HG02884 (cell line): Measurements from ENCODE around the gene RALGAPA2.

Experiments used
- ATAC-seq: cut with Tn5 transposase; IDR thresholded peaks from one replicate; pipeline ENCODE4 v1.9.1; 2021; ENCODE audit warnings: mild to moderate bottlenecking, moderate library complexity; ENCODE audit not compliant: unreplicated experiment

Gene RALGAPA2

DNA sequence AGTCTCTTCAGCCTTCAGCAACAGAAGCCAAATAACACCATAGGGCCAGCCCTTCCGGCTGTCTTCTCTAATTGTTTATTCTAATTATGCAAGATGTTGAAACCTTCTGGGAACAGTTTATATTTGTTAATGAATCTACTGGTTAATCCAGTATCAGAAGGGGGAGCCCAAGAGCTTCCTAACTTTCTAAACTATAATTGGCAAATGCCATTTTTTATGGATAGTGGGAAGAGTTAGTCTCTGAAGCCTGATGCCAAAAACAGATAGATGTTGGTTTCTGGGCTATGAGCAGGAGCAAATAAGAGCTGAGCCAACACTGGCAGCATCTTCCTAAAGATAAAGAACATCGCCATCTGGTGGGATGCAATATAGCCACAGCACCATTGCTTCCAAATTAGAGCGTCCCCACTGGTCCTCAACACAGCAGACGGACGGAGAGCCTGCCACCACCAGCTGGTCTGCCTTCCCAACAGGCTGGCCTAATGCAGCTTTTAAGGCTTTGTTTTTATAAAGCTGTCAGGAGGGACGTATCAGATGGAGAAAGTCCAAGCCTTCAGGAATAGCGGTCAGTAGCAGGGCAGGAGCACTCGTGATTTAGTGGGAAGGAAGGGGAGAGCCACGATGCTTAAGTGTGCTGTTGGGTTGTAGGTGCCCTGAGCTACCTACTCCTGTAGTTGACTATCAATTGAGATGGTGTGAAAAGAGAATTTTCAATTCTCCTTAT is 118.8 kb downstream of the RALGAPA2 start:
- no peak for ATAC-seq

DNA sequence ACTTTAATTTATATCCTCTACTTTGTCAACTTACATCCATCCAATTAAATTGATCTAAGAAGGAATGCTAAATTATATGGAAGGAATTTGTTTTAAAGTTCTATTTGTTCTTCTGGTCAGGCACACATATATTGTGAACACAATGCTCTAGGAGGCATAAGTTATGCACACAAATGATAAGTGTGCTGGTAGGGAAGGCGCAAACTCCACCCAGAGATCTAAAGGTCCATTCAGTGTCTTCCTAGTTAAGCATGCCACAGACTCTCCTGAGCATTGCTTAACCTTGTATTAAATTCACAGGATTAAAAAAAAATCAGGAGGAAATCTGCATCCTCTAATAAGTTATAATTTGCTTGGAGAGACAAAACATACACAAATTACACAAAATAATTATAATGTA is 127.3 kb downstream of the RALGAPA2 start:
- no peak for ATAC-seq

DNA sequence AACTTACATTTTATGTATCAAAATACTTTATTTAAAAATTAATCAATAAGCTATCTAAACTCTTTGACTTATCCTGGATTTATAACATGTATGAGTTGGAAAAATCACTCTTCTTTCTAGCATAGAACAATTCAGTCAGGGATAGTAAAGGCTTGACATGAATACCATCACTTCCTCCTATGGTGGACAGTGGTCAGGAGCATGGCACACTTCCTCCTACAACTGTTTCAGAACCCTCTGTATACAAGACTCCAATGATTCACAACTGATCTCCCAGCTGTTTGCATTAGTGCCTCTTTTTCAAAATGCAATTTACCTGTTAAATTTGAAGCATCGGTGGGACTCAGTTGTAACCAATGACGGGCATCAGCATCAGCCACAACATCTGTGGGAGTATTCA is 129.7 kb downstream of the RALGAPA2 start:
- ATAC-seq, result no peak

DNA sequence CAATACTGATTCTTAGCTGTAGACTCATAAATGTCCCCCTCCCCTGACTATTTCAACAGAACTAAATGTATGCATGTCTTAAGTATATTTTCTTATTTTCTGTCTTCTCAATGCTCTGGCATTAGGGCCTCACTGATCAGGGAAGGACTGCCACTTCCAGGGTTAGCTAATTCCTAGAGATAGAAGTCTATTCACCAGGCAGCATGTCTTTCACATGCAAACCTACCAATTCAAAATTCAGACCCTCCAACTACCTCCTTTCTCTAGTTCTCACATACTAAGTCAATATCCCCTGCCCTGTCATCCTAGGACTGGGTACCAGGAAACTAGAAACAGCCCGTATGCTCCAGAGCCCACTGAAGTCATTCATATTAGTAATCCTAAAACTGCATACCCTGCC is 132.3 kb downstream of the RALGAPA2 start:
- ATAC-seq, result no peak

DNA sequence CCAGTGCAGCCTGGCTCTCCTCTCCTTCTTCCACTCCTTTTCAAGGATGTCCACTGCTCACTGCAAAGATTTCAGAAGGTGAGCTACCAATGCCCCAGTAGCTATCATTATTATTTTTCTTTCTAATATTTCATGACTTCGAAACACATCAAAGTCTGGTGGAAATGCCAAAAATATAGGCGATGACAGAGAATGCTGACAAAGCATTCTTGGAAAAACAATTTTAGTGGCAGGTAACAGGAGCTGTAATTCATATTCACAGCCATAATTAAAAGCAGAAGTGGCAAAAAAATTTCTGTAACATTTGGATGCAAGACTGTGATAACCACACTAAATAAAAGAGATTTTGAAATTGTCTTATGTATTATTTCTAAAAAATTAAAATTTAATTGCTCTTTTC is 133.6 kb downstream of the RALGAPA2 start:
- no peak for ATAC-seq

DNA sequence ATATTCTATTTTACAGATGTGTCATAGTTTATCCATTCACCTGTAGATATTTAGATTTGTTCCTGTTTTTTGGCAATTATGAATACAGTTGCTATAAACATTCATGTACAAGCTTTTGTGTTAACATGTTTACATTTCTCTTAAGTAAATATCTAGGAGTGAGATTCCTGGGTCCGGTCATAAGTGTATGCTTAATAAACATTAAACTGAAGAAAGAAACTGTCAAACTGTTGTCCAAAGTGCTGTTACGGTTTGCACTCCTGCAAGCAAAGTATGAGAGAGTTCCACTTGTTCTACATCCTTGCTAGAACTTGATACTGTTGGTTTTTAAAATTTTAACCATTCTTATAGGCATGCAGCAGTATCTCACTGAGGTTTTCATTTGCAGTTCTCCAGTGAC is 138.6 kb downstream of the RALGAPA2 start:
- no peak for ATAC-seq

DNA sequence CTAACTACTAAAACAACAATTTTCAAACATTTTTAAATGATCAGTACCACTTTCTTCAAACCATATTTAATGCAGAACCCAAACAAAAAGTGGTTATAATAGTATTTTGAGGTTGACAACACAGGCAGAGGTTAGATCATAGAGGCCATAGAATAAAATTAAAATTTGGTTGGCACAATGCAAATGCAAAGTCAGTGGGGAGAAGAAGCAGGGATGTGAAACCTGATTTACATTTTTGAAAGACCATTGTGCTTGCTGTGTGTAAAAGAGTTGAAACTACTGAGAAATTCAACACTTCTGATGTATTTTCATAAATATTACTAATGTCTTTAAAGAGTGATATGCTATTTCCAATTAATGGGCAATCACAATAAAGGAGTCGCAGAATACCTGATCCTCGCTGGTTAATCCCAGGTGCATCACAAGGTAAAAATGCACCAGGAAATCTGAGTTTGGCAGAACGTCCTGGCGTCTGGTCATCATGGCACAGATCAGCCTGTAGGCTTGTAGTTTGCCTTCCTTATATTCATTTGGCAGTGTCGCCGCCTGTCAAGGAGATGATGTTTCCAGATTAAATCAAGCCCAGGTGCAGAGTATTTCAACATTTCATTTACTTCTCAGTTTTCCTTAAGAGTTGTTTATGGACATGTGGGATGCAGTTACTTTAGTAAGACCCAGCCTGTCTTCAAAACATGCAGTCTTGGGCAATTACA is 141.2 kb downstream of the RALGAPA2 start:
- ATAC-seq, result no peak

DNA sequence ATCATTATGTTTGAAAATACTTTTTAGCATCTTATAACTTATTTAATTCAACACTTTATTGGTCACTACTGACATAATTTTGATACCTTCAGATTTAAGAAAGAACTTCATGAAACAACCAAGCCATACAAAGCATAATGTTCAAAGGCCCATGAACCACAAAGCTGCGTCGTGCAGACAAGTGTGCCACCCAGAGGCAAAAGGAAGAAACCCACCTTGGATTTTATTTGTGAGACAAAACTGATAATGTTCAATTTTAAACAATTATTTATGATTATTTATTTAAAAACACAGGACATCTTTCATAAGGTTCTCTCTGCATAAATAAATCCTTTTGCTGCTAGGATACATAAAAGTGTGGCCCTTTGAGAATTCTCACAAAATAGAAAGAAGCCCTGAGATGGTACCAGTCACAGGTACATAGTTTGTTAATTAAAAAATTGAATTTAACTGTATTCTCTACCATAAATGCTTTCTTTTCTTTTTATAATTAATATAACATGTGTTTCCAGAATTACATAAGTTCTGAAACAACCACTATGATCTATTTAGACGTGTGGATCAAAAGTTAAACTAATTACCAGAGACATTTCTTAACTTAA is 143.7 kb downstream of the RALGAPA2 start:
- ATAC-seq, result no peak

DNA sequence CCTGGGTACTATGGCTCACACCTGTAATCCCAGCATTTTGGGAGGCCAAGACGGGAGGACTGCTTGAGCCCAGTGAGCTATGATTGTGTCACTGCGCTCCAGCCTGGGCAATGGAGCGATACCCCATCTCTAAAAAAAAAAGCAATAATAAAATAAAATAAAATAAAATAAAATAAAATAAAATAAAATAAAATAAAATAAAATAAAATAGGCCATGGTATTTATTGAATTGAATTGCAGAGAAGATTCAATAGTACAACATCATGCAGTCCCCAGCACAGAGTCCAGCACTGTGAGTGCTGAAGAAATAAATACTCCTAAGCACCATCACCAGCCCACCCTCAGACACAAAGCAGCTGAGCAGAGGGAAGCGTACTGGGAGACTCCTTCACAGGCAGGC is 144.7 kb downstream of the RALGAPA2 start:
- ATAC-seq, result no peak

DNA sequence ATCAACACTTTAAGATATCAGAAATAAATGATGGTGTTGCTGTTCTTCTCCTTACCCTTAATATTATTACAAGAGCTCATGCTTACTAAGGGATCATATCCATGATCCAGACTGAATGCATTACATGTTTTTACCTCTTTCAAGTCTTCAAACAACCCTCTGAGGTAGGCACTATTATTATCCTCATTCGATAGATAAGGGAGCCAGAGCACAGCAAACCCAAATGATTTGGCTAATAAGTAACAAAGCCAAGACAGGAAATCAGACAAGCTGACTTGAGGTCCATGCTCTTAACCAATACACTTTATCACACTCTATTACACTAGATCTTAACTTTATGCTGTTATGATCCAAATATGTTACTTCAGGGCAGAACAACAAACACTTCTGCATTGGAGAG is 145.9 kb downstream of the RALGAPA2 start:
- no peak for ATAC-seq

DNA sequence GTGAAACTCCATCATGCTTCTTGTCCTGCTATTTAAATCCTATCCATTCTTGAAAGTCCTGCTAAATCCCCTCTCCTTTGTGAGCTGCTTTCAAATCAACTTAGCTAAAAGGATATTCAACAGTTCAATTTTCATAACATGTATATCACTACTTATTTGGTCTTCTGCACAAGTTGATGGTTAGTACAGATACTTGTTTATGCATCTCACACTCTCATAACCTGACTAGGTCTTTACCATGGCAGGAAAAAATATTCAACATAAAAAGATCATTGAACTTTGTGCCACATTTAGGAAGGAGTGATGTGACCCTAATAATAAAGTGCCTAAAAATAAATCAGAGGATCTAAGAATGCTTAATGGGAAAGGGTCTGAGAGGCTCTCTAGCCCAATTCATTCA is 148.2 kb downstream of the RALGAPA2 start:
- no peak for ATAC-seq

DNA sequence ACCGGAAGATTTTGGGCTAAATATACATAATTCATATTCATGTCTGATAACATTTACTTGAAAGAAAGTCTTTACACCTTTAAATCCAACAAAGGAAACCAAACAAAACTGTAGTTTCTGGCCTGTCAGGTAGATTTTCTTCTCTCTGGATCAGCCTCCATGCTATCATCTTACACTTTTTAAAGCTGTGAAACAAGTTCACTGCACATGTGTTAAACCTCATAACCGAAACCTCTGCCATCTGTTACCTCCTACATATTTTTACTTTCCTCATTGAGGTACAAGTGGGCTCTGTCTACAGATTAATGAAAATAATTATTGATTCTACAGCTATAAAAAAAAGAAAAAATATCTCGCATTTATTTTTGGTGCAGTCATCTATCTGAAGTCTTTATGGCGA is 149.9 kb downstream of the RALGAPA2 start:
- ATAC-seq, result no peak

DNA sequence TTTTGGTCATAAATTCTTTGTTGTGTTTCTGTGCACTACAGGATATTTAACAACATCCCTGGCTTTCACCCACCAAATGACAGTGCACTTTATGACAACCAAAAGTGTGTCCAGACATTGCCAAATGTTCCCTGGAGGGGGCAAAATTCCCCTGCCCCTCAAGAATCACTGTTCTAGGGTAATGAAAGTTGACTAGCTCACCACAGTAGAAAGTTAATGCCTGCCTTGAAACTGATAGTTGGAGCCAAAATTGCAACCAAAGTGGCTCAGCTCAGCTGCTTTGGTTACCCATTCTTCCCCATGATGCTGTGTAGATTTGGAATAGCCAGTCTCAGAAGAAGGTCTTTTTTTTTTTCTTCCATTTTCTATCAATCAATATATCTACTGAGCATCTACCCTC is 150.6 kb downstream of the RALGAPA2 start:
- ATAC-seq, result no peak

DNA sequence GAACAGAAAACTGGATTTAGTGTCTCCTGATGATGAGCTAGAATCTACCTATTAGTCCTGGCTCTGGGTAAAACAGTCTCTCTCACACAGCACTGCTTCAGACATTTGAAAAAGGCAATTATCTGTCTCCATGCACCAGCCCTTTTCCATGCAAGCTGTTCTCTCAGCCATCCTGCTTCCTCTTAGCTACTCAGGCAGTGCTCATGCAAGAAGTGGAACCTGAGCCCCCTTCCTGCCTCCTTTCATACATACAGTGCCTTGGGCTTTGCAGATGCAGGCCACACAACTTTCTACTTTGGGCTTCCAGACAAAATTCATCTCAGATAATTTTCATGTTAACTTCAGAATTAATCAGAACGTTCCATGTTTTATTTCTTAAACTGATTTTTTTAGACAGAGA is 151.3 kb downstream of the RALGAPA2 start:
- no peak for ATAC-seq

DNA sequence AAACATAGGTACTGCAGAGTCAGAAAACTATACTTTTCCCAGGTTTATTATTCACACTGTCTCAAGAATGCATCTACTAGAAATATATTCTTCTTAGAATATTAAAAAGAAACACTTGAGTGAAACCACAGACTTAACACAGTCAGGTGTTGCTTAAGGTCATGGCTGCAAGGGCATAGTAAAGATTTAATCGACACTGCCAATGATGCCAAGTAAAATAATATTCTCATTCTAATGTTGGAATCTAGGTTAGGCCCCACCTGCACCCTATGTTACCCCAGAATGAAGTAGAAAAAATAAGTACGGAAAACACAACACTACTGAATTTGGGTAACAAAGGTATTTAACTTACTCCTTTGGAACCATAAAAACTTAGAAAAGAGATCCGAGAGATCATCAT is 155.0 kb downstream of the RALGAPA2 start:
- ATAC-seq, result no peak

DNA sequence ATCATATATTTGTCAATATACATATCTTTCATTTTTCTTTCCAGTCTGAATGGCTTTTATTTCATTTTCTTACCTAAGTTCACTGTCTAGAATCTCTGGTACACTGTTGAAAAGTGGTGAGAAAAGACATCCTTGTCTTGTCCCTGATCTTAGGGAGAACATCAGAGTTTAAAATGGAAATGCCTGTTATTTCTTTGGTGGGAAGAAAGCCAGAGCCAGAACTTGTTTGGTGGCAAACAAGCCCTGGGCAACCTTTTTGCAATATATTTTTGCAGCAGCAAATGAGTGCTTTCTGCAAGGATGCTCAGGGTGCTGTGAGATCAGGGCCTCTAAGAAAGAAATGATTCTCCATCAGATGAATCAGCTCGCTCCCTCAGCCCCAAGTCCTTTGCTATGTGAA is 156.6 kb downstream of the RALGAPA2 start:
- no peak for ATAC-seq

DNA sequence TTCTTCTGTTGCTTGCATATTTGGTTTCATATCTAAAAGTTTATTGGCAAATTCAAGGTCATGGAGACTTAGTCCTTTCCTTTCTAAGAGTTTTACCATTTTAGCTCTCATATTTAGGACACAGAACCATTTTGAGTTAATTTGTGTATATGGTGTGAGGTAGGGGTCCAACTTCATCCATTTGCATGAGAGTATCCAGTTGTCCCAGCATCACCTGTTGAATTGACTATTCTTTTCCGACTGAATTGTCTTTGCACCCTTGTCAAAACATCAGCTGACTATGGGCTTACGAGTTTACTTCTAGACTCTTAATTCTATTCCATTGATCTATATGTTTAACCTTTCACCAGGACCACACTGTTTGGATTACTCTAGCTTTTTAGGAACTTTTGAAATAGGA is 157.5 kb downstream of the RALGAPA2 start:
- no peak for ATAC-seq

DNA sequence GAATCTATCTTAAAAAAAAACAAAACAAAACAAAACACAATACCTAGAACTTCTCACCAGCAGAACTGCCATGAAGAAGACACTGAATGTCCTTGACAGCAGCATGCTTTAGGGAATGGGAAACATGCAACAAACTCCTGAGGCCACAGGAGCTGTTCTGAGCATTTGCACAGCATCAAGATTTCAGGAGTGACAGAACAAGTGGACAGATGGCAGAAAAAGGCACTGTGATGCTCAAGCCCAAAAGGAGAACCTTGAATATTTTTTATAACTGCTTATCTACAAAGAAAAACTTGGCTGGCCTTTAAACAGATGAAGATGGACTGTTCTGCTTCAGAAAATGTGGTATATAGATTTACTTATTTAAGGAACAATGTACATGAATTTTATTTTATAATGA is 158.9 kb downstream of the RALGAPA2 start:
- no peak for ATAC-seq

DNA sequence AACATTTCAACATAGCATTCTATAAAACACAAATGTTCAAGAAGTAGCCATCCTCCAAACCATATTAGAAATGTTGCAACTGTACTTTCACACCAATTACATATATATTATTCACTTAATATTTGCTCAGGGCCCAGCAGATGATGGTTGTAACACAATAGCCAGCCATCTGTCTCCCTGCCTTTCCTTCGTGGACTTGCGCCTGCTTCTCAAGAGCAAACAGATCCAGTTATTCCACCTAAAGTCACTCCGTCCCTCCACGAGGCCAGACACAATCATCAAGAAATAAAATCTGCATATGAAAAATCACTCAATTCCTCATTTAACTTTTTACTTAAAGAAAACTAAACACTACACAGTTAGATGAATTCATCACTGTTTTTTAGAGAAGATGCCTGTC is 160.4 kb downstream of the RALGAPA2 start:
- no peak for ATAC-seq

DNA sequence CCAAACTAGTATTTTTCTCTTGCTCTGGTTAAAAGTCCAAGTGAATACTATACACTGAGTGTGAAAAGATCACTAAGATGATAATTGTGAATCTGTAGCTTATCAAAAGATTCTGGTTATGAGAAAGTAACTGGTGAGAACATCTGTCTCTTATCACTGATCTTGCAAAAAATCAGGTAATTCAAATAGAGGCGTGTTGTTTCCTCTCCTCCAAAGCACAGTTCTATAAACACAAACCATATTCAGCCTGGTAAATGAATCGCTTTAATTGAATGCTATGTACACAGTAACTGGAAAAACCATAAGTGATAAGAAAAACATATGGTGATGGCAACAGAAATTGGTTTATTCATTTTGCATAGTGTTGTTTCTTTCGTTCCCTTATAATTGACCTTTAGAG is 161.0 kb downstream of the RALGAPA2 start:
- ATAC-seq, result no peak

DNA sequence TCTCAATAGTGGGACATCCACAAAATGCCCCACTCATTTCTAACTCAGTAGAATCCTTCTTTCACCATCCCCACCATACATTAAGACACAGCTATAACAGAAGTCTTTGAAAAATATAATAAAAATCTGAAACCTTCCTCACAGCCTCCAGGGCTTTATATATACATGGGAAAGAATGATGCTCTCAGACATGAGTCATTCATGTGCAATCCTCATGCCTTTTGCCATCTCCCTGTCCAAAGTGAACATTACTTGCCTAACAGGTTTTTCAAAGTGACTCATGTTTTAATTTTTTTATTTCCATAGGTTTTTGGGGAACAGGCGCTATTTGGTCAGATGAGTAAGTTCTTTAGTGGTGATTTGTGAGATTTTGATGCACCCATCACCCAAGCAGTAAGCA is 162.7 kb downstream of the RALGAPA2 start:
- no peak for ATAC-seq

DNA sequence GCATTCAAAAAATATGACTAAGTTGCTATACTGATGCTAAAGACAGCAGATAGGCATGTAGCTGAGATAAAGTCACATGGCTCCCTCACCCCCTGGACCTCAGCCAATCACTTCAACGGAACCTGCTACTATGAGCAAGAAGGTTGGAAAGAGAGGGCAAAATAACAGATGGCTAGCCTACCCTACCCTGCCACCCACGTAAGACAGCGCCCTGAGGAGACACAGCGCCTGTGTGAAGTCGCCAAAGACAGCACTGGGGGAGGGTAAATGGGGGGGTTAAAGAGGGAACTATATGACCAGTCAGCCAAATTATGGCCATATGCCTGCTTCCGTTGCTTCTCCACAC is 163.2 kb downstream of the RALGAPA2 start:
- no peak for ATAC-seq
